Fibroblast of mammary gland (primary cell): ENCODE measurements around the gene HNRNPK.

Experiments
- DNase-seq: peaks from one replicate; pipeline ENCODE4 v3.0.0-alpha.2; 2010; ENCODE audit warnings: low read depth
- H3K4me3 ChIP-seq: 2 replicates; pipeline ENCODE4 v1.5.1; 2011; ENCODE audit warnings: low read depth, mild to moderate bottlenecking, low read length, moderate library complexity; ENCODE audit not compliant: control insufficient read depth
- CTCF ChIP-seq: conservative IDR thresholded peaks from 2 replicates; pipeline ENCODE4 v1.5.1; 2011; ENCODE audit warnings: low read depth, low read length, inconsistent platforms; ENCODE audit not compliant: control insufficient read depth, insufficient read depth

Gene HNRNPK

GRCh38 chr9:83971485-83971884 is 8.5 kb downstream of the HNRNPK start:
- DNase-seq, result no peak
- no peak for TF ChIP-seq CTCF

GRCh38 chr9:83969602-83970001 is 10.4 kb downstream of the HNRNPK start:
- H3K4me3 ChIP-seq, result no peak overlapping the region
- TF ChIP-seq CTCF, result no peak
- DNase-seq, result no peak

More at GRCh38 chr9:83971485-83971884, 8.5 kb downstream of the HNRNPK start:
- no peak overlapping the region for H3K4me3 ChIP-seq

GRCh38 chr9:83967073-83967472 is 12.9 kb downstream of the HNRNPK start:
- no peak for DNase-seq
- H3K4me3 ChIP-seq, result no peak overlapping the region
- TF ChIP-seq CTCF, result no peak

- TF ChIP-seq CTCF, result no peak
- no peak for DNase-seq
- no peak overlapping the region for H3K4me3 ChIP-seq
Observed at GRCh38 chr9:83966209-83966582, 13.8 kb downstream of the HNRNPK start.

- no peak overlapping the region for H3K4me3 ChIP-seq
- no peak for TF ChIP-seq CTCF
- DNase-seq, result peak; percentile 45
Observed at GRCh38 chr9:83965350-83966208, 14.4 kb downstream of the HNRNPK start.

GRCh38 chr9:83964973-83965349 is 15.1 kb downstream of the HNRNPK start:
- TF ChIP-seq CTCF, result no peak
- peak; percentile 28 for DNase-seq
- H3K4me3 ChIP-seq, result no peak overlapping the region
